Aorta (tissue), 5 donors: ENCODE measurements around the gene PDZK1IP1. TPM values are rescaled to one million over a fixed set of nuclear protein-coding genes. Genes with fewer than 3 reads are reported as not detected.

Source experiments
- ATAC-seq: fragments of 200-7000 bp; cut with Tn5 transposase; one replicate; pipeline ENCODE4 v1.9.1; 2022; ENCODE audit warnings: moderate library complexity; ENCODE audit not compliant: low FRiP score
- DNase-seq, 2 donors: peaks; one replicate each; pipeline ENCODE4 v3.0.0-alpha.2; 2020
- H3K27ac ChIP-seq, 2 donors: one replicate each; pipeline ENCODE4 v1.5.1; 2013; ENCODE audit warnings: low read length in 2 of 2, mild to moderate bottlenecking in 2 of 2, moderate library complexity in 2 of 2, control low read depth in 1 of 2, inconsistent platforms in 1 of 2, low read depth in 1 of 2
- H3K27me3 ChIP-seq, 2 donors: one replicate each; pipeline ENCODE4 v1.6.1; 2013; ENCODE audit warnings: control low read depth in 1 of 2, low read length in 1 of 2, mild to moderate bottlenecking in 1 of 2, moderate library complexity in 1 of 2; ENCODE audit not compliant: insufficient read depth in 2 of 2, control insufficient read depth in 1 of 2
- H3K36me3 ChIP-seq, 2 donors: one replicate each; pipeline ENCODE4 v1.6.1; 2013; ENCODE audit warnings: control low read depth in 1 of 2, low read length in 1 of 2, mild to moderate bottlenecking in 1 of 2; ENCODE audit not compliant: insufficient read depth in 2 of 2, control insufficient read depth in 1 of 2
- H3K4me1 ChIP-seq, 2 donors: one replicate each; pipeline ENCODE4 v1.6.1; 2013; ENCODE audit warnings: low read length in 2 of 2, control low read depth in 1 of 2, mild to moderate bottlenecking in 1 of 2, moderate library complexity in 1 of 2; ENCODE audit not compliant: insufficient read depth in 2 of 2, control insufficient read depth in 1 of 2
- H3K4me3 ChIP-seq, 2 donors: one replicate each; pipeline ENCODE4 v1.5.1; 2013; ENCODE audit warnings: low read length in 2 of 2, control low read depth in 1 of 2, mild to moderate bottlenecking in 1 of 2
- H3K9me3 ChIP-seq: one replicate; pipeline ENCODE4 v1.6.1; 2013; ENCODE audit warnings: mild to moderate bottlenecking, low read length; ENCODE audit not compliant: control insufficient read depth
- WGBS, 2 donors: extraction: QIAGEN DNeasy Blood & Tissue Kit; methylation state at CpG; one replicate each; pipeline ENCODE4 v1.1.7; 2013; 5-methylcytosine and 5-hydroxymethylcytosine counted together
- intact Hi-C, 2 donors: fragments of 100-400 bp; cut with DNase I; formaldehyde crosslinking; loops; one replicate each; pipeline versions ENCODE4 v1.14.2 to v1.15.0; 2022
- polyA plus RNA-seq, 2 donors: library from polyadenylated mRNA; stranded (reverse); fragments of 200-250 nt; gene quantifications; one replicate each; pipeline ENCODE4 v1.2.3, GENCODE V29; 2013
- total RNA-seq, 2 donors: library from RNA; stranded (reverse); fragmentation: NEBNext Ultra II Directional; extraction: Animal tissue kit (Norgen Biotek cat#: 25700); gene quantifications; one replicate each; pipeline ENCODE4 v1.2.1, GENCODE V29; 2021
- donor health status: healthy with polysubstance abuse.
- donor health status: Bipolar disorder and iron deficiency.
- donor health status: DM: no; HTN: no; CAD: no.
- donor health status: DM: no; HTN: no; CAD: no.
- donor health status: DM: yes; HTN: yes; CAD: no.

Gene PDZK1IP1
- total and polyA plus RNA-seq, 4 donors: 0.71 to 3.7 (median 1.7) TPM

- H3K4me1 ChIP-seq: no peaks in the 10 kb centered on the region
- no peak overlapping the region for H3K4me3 ChIP-seq
- no peak for DNase-seq
- no peak overlapping the region for H3K27ac ChIP-seq
- no peaks in the 10 kb centered on the region for H3K36me3 ChIP-seq
- 10 to 13% methylated on average over 44 of the region's 44 CpGs for WGBS, 2 donors
- intact Hi-C loops: loop anchor here in 1 of 2 donors (5.0 kb wide), 1 partner anchor 33 kb away; no protein-coding TSS in a partner anchor
- H3K9me3 ChIP-seq: no peaks in the 10 kb centered on the region
- no peaks in the 10 kb centered on the region for H3K27me3 ChIP-seq
- peak; percentile 5 for ATAC-seq
These were observed 41.0 kb upstream of the PDZK1IP1 start for GRCh38 chr1:47230692-47231300.

- no peak overlapping the region for H3K4me3 ChIP-seq
- DNase-seq (no peak), ATAC-seq (no peak)
- 19 to 26% methylated on average over 23 of the region's 23 CpGs for WGBS, 2 donors
- H3K4me1 ChIP-seq: no peaks in the 10 kb centered on the region
- no peak overlapping the region for H3K27ac ChIP-seq
- no peaks in the 10 kb centered on the region for H3K9me3 ChIP-seq
- H3K27me3 ChIP-seq: no peaks in the 10 kb centered on the region
- H3K36me3 ChIP-seq: no peaks in the 10 kb centered on the region
- intact Hi-C loops: loop anchor here in 1 of 2 donors (5.0 kb wide), 1 partner anchor 33 kb away; no protein-coding TSS in a partner anchor
These were observed 40.3 kb upstream of the PDZK1IP1 start for GRCh38 chr1:47229886-47230691.

- 42 to 45% methylated on average over 35 of the region's 35 CpGs for WGBS, 2 donors
- intact Hi-C loops: no loop called here
- no peaks in the 10 kb centered on the region for H3K36me3 ChIP-seq
- DNase-seq: no peak
- no peaks in the 10 kb centered on the region for H3K4me1 ChIP-seq
- no peaks in the 10 kb centered on the region for H3K9me3 ChIP-seq
- ATAC-seq: no peak
- H3K4me3 ChIP-seq: no peak overlapping the region
- no peaks in the 10 kb centered on the region for H3K27me3 ChIP-seq
- no peak overlapping the region for H3K27ac ChIP-seq
These were observed 39.4 kb upstream of the PDZK1IP1 start for GRCh38 chr1:47229031-47229885.

GRCh38 chr1:47228644-47229030, 38.8 kb upstream of the PDZK1IP1 start:
- no peaks in the 10 kb centered on the region for H3K27me3 ChIP-seq
- 83 to 86% methylated on average over 12 of the region's 12 CpGs for WGBS, 2 donors
- DNase-seq (no peak), ATAC-seq (no peak)
- H3K4me1 ChIP-seq: no peaks in the 10 kb centered on the region
- no peaks in the 10 kb centered on the region for H3K36me3 ChIP-seq
- intact Hi-C loops: no loop called here
- H3K9me3 ChIP-seq: no peaks in the 10 kb centered on the region
- H3K27ac ChIP-seq: no peak overlapping the region
- H3K4me3 ChIP-seq: no peak overlapping the region

- ATAC-seq: no peak
- no peaks in the 10 kb centered on the region for H3K4me1 ChIP-seq
- H3K9me3 ChIP-seq: no peaks in the 10 kb centered on the region
- H3K36me3 ChIP-seq: no peaks in the 10 kb centered on the region
- WGBS, 2 donors: 76 to 78% methylated on average over 7 of the region's 7 CpGs
- H3K4me3 ChIP-seq: no peak overlapping the region
- DNase-seq: no peak
- intact Hi-C loops: no loop called here
- H3K27ac ChIP-seq: no peak overlapping the region
- H3K27me3 ChIP-seq: no peaks in the 10 kb centered on the region
These were observed 37.8 kb upstream of the PDZK1IP1 start for GRCh38 chr1:47227341-47228232.

GRCh38 chr1:47226839-47227215, 37.0 kb upstream of the PDZK1IP1 start:
- Histone ChIP-seq H3K4me3 (no peak overlapping the region), H3K36me3 (no peaks in the 10 kb centered on the region), H3K9me3 (no peaks in the 10 kb centered on the region), H3K4me1 (no peaks in the 10 kb centered on the region), H3K27ac (no peak overlapping the region), H3K27me3 (no peaks in the 10 kb centered on the region)
- WGBS, 2 donors: 88 to 90% methylated on average over 4 of the region's 4 CpGs
- intact Hi-C loops: no loop called here
- ATAC-seq (no peak), DNase-seq (no peak)

- Histone ChIP-seq H3K27me3 (no peaks in the 10 kb centered on the region), H3K36me3 (no peaks in the 10 kb centered on the region), H3K9me3 (no peaks in the 10 kb centered on the region), H3K4me1 (no peaks in the 10 kb centered on the region), H3K27ac (no peak overlapping the region), H3K4me3 (no peak overlapping the region)
- ATAC-seq (no peak), DNase-seq (no peak)
- intact Hi-C loops: no loop called here
- 58% methylated on average over 19 of the region's 19 CpGs for WGBS, 2 donors
These were observed 36.4 kb upstream of the PDZK1IP1 start for GRCh38 chr1:47226121-47226838.
